Dermis microvascular lymphatic vessel endothelial cell (primary cell): ENCODE measurements around the gene LAMC3. TPM values are rescaled to one million over a fixed set of nuclear protein-coding genes. Genes with fewer than 3 reads are reported as not detected.

ENCODE experiments used
- DNase-seq, 2 donors: peaks; one replicate each; pipeline versions ENCODE4 v3.0.0 to v3.0.0-alpha.2; 2010; ENCODE audit warnings: low read depth in 2 of 2
- total RNA-seq: library from RNA; depleted of rRNA; stranded (reverse); fragments of >200 nt; gene quantifications from 2 replicates; pipeline ENCODE4 v1.2.1, GENCODE V29; 2014

LAMC3 gene
- total RNA-seq, 1 donor from 2014 or later: 1.2 TPM

GRCh38 chr9:131072871-131073237 lies 63.9 kb downstream of the LAMC3 start:
- no peak for DNase-seq

GRCh38 chr9:131076347-131077195 lies 67.6 kb downstream of the LAMC3 start:
- DNase-seq: no peak

- no peak for DNase-seq
Observed at GRCh38 chr9:131078427-131079366, 69.7 kb downstream of the LAMC3 start.

- no peak for DNase-seq
Observed at GRCh38 chr9:131080589-131080988, 71.6 kb downstream of the LAMC3 start.

- DNase-seq: no peak
Observed at GRCh38 chr9:131081868-131082267, 72.9 kb downstream of the LAMC3 start.

GRCh38 chr9:131082774-131083512 lies 74.0 kb downstream of the LAMC3 start:
- no peak for DNase-seq

GRCh38 chr9:131084661-131085369 lies 75.8 kb downstream of the LAMC3 start:
- DNase-seq: no peak

GRCh38 chr9:131085370-131086122 lies 76.6 kb downstream of the LAMC3 start:
- DNase-seq: no peak

- DNase-seq: no peak
Observed at GRCh38 chr9:131087354-131087893, 78.5 kb downstream of the LAMC3 start.

GRCh38 chr9:131090025-131090787 lies 81.2 kb downstream of the LAMC3 start:
- no peak for DNase-seq

GRCh38 chr9:131091352-131091992 lies 82.5 kb downstream of the LAMC3 start:
- DNase-seq: no peak

GRCh38 chr9:131092030-131092429 lies 83.1 kb downstream of the LAMC3 start:
- DNase-seq: no peak

GRCh38 chr9:131092548-131093440 lies 83.8 kb downstream of the LAMC3 start:
- DNase-seq: no peak

- DNase-seq: no peak
Observed at GRCh38 chr9:131094015-131094414, 85.0 kb downstream of the LAMC3 start.

GRCh38 chr9:131094622-131095021 lies 85.6 kb downstream of the LAMC3 start:
- DNase-seq: no peak

- DNase-seq: no peak
Observed at GRCh38 chr9:131095666-131096268, 86.8 kb downstream of the LAMC3 start.
